MM.1S (cell line): Measurements from ENCODE around the gene ARHGEF2.
A peak's percentile ranks its signal among the peaks of the same experiment; 100 is the strongest.

Experiments used
- DNase-seq: peaks from one replicate; pipeline ENCODE4 v3.0.0-alpha.2; 2015
- H2AFZ ChIP-seq: fragments of 300-600 bp; sonication (generic); 2 replicates; pipeline ENCODE4 v1.6.0; 2016; ENCODE audit warnings: antibody characterized with exemption, low read length
- H3F3A ChIP-seq: fragments of 300-600 bp; sonication (generic); 2 replicates; pipeline ENCODE4 v1.6.1; 2016; ENCODE audit warnings: mild to moderate bottlenecking, antibody characterized with exemption, low read length, moderate library complexity, mixed read lengths; ENCODE audit not compliant: insufficient read depth
- H3K27ac ChIP-seq: fragments of 300-600 bp; sonication (generic); 2 replicates; pipeline ENCODE4 v1.5.1; 2016; ENCODE audit warnings: mild to moderate bottlenecking, low read length
- H3K27me3 ChIP-seq: fragments of 300-600 bp; sonication (generic); replicated peaks from 2 replicates; pipeline ENCODE4 v1.6.0; 2016; ENCODE audit warnings: low read length; ENCODE audit not compliant: insufficient read depth
- H3K36me3 ChIP-seq: fragments of 300-600 bp; sonication (generic); replicated peaks from 2 replicates; pipeline ENCODE4 v1.6.1; 2016; ENCODE audit warnings: mild to moderate bottlenecking, low read length, mixed read lengths; ENCODE audit not compliant: insufficient read depth
- H3K4me1 ChIP-seq: fragments of 300-600 bp; sonication (generic); 2 replicates; pipeline ENCODE4 v1.6.1; 2016; ENCODE audit warnings: low read length, mixed read lengths
- H3K4me2 ChIP-seq: fragments of 300-600 bp; sonication (generic); 2 replicates; pipeline ENCODE4 v1.6.0; 2016; ENCODE audit warnings: low read depth, low read length
- H3K4me3 ChIP-seq: fragments of 300-600 bp; sonication (generic); 2 replicates; pipeline ENCODE4 v1.5.1; 2016; ENCODE audit warnings: low read length, mixed read lengths
- H3K79me2 ChIP-seq: fragments of 300-600 bp; sonication (generic); 2 replicates; pipeline ENCODE4 v1.6.1; 2016; ENCODE audit warnings: mixed run types, low read length, mixed read lengths
- H3K9ac ChIP-seq: fragments of 300-600 bp; sonication (generic); 2 replicates; pipeline ENCODE4 v1.6.1; 2016; ENCODE audit warnings: low read length, mixed read lengths
- H3K9me2 ChIP-seq: fragments of 300-600 bp; sonication (generic); replicated peaks from 2 replicates; pipeline ENCODE4 v1.6.1; 2016; ENCODE audit warnings: mild to moderate bottlenecking, low read length, mixed read lengths; ENCODE audit not compliant: insufficient read depth
- H3K9me3 ChIP-seq: fragments of 300-600 bp; sonication (generic); replicated peaks from 2 replicates; pipeline ENCODE4 v1.6.1; 2016; ENCODE audit warnings: mild to moderate bottlenecking, low read length, mixed read lengths; ENCODE audit not compliant: insufficient read depth
- H4K20me1 ChIP-seq: fragments of 300-600 bp; sonication (generic); 2 replicates; pipeline ENCODE4 v1.6.1; 2016; ENCODE audit warnings: mild to moderate bottlenecking, low read length, moderate library complexity, mixed read lengths; ENCODE audit not compliant: insufficient read depth
- CTCF ChIP-seq: fragments of 300-600 bp; sonication (generic); IDR thresholded peaks from 2 replicates; pipeline ENCODE4 v1.5.1; 2016; ENCODE audit warnings: antibody characterized with exemption, low read length, mixed read lengths
- EZH2 ChIP-seq: fragments of 300-600 bp; sonication (generic); optimal IDR thresholded peaks from 2 replicates; pipeline ENCODE3; 2017; ENCODE audit warnings: low read depth, mild to moderate bottlenecking, antibody characterized with exemption, low read length, mixed read lengths
- EZH2phosphoT487 ChIP-seq: fragments of 300-600 bp; sonication (generic); IDR thresholded peaks from 2 replicates; pipeline ENCODE4 v1.6.1; 2018; ENCODE audit warnings: antibody characterized with exemption, low read length

Gene ARHGEF2

GRCh38 chr1:155967341-155968050 lies 10.9 kb downstream of the ARHGEF2 start:
- H4K20me1 ChIP-seq, result peaks cover 43% of the 10 kb centered on the region
- no peak overlapping the region for H3K9ac ChIP-seq
- no peak for TF ChIP-seq CTCF
- no peak for TF ChIP-seq EZH2phosphoT487
- no peak for TF ChIP-seq EZH2
- peaks cover 61% of the 10 kb centered on the region for H3K4me1 ChIP-seq
- H3K9me2 ChIP-seq, result no peaks in the 10 kb centered on the region
- H2AFZ ChIP-seq, result no peak overlapping the region
- no peaks in the 10 kb centered on the region for H3K9me3 ChIP-seq
- DNase-seq, result no peak
- H3K36me3 ChIP-seq, result peaks cover 41% of the 10 kb centered on the region
- no peak overlapping the region for H3K4me2 ChIP-seq
- no peak overlapping the region for H3K27ac ChIP-seq
- peaks cover 96% of the 10 kb centered on the region for H3K79me2 ChIP-seq
- H3K4me3 ChIP-seq, result no peak overlapping the region
- peaks cover 15% of the 10 kb centered on the region; the same call in 1 of the 2 replicates for H3F3A ChIP-seq
- no peaks in the 10 kb centered on the region for H3K27me3 ChIP-seq

GRCh38 chr1:155966750-155967149 lies 11.6 kb downstream of the ARHGEF2 start:
- no peaks in the 10 kb centered on the region for H3K27me3 ChIP-seq
- no peak overlapping the region for H3K4me2 ChIP-seq
- H3K79me2 ChIP-seq, result peaks cover 96% of the 10 kb centered on the region

GRCh38 chr1:155966135-155966534 lies 12.2 kb downstream of the ARHGEF2 start:
- Histone ChIP-seq H3K27ac (no peak overlapping the region), H3K4me1 (peaks cover 57% of the 10 kb centered on the region), H3K27me3 (no peaks in the 10 kb centered on the region), H3K4me3 (no peak overlapping the region), H3K36me3 (peaks cover 50% of the 10 kb centered on the region), H3K9me3 (no peaks in the 10 kb centered on the region), H3K79me2 (peaks cover 96% of the 10 kb centered on the region), H3K4me2 (no peak overlapping the region), H3K9ac (no peak overlapping the region), H3K9me2 (no peaks in the 10 kb centered on the region), H4K20me1 (peaks cover 35% of the 10 kb centered on the region), H2AFZ (no peak overlapping the region), H3F3A (peaks cover 12% of the 10 kb centered on the region; the same call in 1 of the 2 replicates)
- TF ChIP-seq CTCF, result peak; percentile 30
- TF ChIP-seq EZH2phosphoT487, result no peak
- no peak for DNase-seq

More at GRCh38 chr1:155966750-155967149, 11.6 kb downstream of the ARHGEF2 start:
- Histone ChIP-seq H3K4me1 (peaks cover 58% of the 10 kb centered on the region), H3K9ac (no peak overlapping the region), H3K9me3 (no peaks in the 10 kb centered on the region), H3K27ac (no peak overlapping the region), H3K36me3 (peaks cover 46% of the 10 kb centered on the region), H3K4me3 (no peak overlapping the region), H4K20me1 (peaks cover 35% of the 10 kb centered on the region), H2AFZ (no peak overlapping the region), H3F3A (peaks cover 15% of the 10 kb centered on the region; the same call in 1 of the 2 replicates), H3K9me2 (no peaks in the 10 kb centered on the region)
- DNase-seq, result no peak
- TF ChIP-seq CTCF (no peak), EZH2phosphoT487 (no peak), EZH2 (no peak)
